Kidney (tissue), 14 donors: ENCODE results near the gene SORCS3. TPM values are rescaled to one million over a fixed set of nuclear protein-coding genes. Genes with fewer than 3 reads are reported as not detected.

Experiments used
- DNase-seq, 5 donors: peaks; one replicate each; pipeline ENCODE4 v3.0.0-alpha.2; 2013 to 2020
- FAIRE-seq: peaks from 2 replicates; lab custom pipeline; 2012; peaks lifted over from hg19 to GRCh38; lab: Jason Lieb, UNC
- H3K27ac ChIP-seq, 2 donors: one replicate each; pipeline ENCODE4 v1.7.0; 2013; ENCODE audit warnings: low read depth in 2 of 2, low read length in 2 of 2, inconsistent platforms in 1 of 2
- H3K27me3 ChIP-seq: one replicate; pipeline ENCODE4 v1.7.1; 2013; ENCODE audit warnings: low read length, inconsistent platforms; ENCODE audit not compliant: control insufficient read depth, insufficient read depth
- H3K36me3 ChIP-seq, 3 donors: one replicate each; pipeline versions ENCODE4 v1.7.0 to v1.7.1; 2013; ENCODE audit warnings: low read length in 3 of 3, control low read depth in 1 of 3, inconsistent platforms in 1 of 3; ENCODE audit not compliant: insufficient read depth in 3 of 3, control insufficient read depth in 2 of 3
- H3K4me1 ChIP-seq, 3 donors: one replicate each; pipeline versions ENCODE4 v1.7.0 to v1.7.1; 2013; ENCODE audit warnings: low read length in 3 of 3, inconsistent platforms in 1 of 3, low read depth in 1 of 3; ENCODE audit not compliant: control insufficient read depth in 2 of 3, insufficient read depth in 2 of 3
- H3K4me3 ChIP-seq, 3 donors: one replicate each; pipeline versions ENCODE4 v1.7.0 to v1.8.1; 2013; ENCODE audit warnings: low read length in 3 of 3, control low read depth in 1 of 3, inconsistent platforms in 1 of 3
- H3K9ac ChIP-seq, 3 donors: one replicate each; pipeline versions ENCODE4 v1.7.0 to v1.7.1; 2013; ENCODE audit warnings: low read length in 3 of 3, control low read depth in 1 of 3, inconsistent platforms in 1 of 3
- H3K9me3 ChIP-seq, 3 donors: one replicate each; pipeline versions ENCODE4 v1.7.0 to v1.7.1; 2013; ENCODE audit warnings: low read length in 3 of 3, control low read depth in 1 of 3, inconsistent platforms in 1 of 3; ENCODE audit not compliant: control insufficient read depth in 2 of 3, insufficient read depth in 1 of 3
- intact Hi-C: fragments of 100-400 bp; cut with DNase I; formaldehyde crosslinking; loops from one replicate; pipeline ENCODE4 v1.11.1; 2022
- polyA plus RNA-seq: library from polyadenylated mRNA; stranded (reverse); fragments of 350-450 nt; fragmentation: Illumina TruSeq; extraction: RNeasy Lipid Tissue Mini Kit (QIAGEN cat#74804); gene quantifications from one replicate; pipeline ENCODE4 v1.2.3, GENCODE V29; 2014; ENCODE audit warnings: low read depth, low replicate concordance; ENCODE audit not compliant: insufficient read depth
- total RNA-seq: library from RNA; stranded (reverse); fragmentation: NEBNext Ultra II Directional; extraction: Animal tissue kit (Norgen Biotek cat#: 25700); gene quantifications from one replicate; pipeline ENCODE4 v1.2.1, GENCODE V29; 2021
- TF ChIP-seq, protein P1 (sequence below): IDR thresholded peaks from 3 replicates; pipeline ENCODE4 v1.5.1; 2012; ENCODE audit warnings: mild to moderate bottlenecking, moderate library complexity, borderline replicate concordance; ENCODE audit not compliant: insufficient read depth; ENCODE audit errors: extremely low read depth
- donor health status: control.
- donor health status: control.
- donor health status: control.
- donor health status: control.
- donor health status: control.
- donor health status: DM: yes; HTN: yes; CAD: no.
- donor health status: Normal renal cell carcinoma (clear cell type).

SORCS3 gene
- total and polyA plus RNA-seq, 2 donors from 2014 or later, result 0.52 to 1.1 TPM

DNA sequence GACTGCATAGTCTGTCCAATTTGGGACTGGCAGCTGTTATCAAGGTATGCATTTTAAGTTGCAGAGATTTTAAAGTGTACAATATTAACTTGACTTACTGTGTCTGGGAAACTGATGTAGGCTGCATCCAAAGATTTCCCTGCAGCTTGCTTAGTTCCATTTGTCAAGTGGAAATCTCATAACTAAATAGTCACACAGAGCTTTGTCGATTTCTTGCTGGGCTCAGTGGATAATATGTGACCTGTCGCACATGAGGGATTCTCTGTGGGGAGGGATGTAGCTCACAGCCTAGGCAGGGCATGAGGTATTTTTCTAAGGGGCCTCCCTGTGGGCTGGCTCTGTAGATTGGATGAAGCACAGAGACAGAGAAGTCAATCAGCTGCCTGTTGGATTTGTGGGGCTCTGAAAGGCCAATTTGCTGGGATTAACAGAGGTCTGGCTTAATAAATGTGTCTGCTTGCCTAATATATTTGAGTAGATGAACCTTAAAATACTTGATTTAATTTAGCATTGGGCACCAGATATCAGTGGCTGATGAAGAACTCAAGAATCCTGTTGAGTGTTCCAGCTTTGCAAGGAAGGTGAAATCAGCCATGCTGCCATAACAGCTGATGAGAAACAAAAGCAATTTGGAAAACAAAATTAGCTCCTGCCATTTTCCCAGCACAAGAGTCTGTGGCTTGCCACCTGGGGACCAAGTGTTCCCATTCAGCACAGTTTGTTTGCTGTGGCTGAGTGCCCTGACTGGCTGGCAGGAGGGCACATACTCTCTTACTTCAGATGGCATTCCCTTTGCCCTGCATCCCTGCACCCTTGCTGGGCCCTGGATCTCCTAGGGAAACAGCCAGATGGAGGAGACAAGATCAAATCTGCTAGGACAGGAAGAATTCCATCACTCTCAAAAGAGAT, 598.5 kb downstream of the SORCS3 start:
- H3K9me3 ChIP-seq, result no peaks in the 10 kb centered on the region
- DNase-seq (no peak), FAIRE-seq (no peak)
- H3K4me3 ChIP-seq, result no peak overlapping the region
- H3K27ac ChIP-seq, result no peak overlapping the region
- no peaks in the 10 kb centered on the region for H3K36me3 ChIP-seq
- intact Hi-C loops, result no loop called here
- peaks cover 0 to 10% (median 0%) of the 10 kb centered on the region in 3 donors for H3K4me1 ChIP-seq
- H3K9ac ChIP-seq, result no peak overlapping the region
- TF ChIP-seq, protein P1, sequence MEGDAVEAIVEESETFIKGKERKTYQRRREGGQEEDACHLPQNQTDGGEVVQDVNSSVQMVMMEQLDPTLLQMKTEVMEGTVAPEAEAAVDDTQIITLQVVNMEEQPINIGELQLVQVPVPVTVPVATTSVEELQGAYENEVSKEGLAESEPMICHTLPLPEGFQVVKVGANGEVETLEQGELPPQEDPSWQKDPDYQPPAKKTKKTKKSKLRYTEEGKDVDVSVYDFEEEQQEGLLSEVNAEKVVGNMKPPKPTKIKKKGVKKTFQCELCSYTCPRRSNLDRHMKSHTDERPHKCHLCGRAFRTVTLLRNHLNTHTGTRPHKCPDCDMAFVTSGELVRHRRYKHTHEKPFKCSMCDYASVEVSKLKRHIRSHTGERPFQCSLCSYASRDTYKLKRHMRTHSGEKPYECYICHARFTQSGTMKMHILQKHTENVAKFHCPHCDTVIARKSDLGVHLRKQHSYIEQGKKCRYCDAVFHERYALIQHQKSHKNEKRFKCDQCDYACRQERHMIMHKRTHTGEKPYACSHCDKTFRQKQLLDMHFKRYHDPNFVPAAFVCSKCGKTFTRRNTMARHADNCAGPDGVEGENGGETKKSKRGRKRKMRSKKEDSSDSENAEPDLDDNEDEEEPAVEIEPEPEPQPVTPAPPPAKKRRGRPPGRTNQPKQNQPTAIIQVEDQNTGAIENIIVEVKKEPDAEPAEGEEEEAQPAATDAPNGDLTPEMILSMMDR, result no peak
- H3K27me3 ChIP-seq, result no peaks in the 10 kb centered on the region

DNA sequence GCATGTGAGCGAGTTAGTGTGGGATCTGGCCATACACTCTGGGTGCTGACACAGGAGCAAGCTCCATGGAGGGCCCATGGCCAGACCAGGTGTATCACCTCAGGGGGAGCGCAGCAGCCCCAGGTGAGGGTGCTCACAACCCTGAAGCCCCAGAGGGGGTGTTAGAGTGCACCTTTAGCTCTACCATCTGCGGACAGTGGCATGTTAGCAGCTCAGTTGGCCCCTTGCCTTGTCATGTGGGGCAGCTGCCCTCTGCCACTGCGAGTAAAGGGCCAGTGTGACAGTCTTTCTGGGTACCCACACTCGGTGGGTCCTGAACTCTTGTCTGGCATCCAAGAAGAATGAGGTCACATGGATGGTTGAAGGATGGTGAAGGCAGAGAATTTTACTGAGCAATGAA, 600.2 kb downstream of the SORCS3 start:
- intact Hi-C loops, result no loop called here
- FAIRE-seq, result no peak
- Histone ChIP-seq H3K36me3 (no peaks in the 10 kb centered on the region), H3K27ac (peak overlapping the region in 1 of 2 donors; percentile 20), H3K4me3 (no peak overlapping the region), H3K9me3 (no peaks in the 10 kb centered on the region), H3K9ac (no peak overlapping the region), H3K4me1 (peaks cover 0 to 10% (median 0%) of the 10 kb centered on the region in 3 donors), H3K27me3 (no peaks in the 10 kb centered on the region)
- TF ChIP-seq, protein P1, result no peak
- no peak for DNase-seq

DNA sequence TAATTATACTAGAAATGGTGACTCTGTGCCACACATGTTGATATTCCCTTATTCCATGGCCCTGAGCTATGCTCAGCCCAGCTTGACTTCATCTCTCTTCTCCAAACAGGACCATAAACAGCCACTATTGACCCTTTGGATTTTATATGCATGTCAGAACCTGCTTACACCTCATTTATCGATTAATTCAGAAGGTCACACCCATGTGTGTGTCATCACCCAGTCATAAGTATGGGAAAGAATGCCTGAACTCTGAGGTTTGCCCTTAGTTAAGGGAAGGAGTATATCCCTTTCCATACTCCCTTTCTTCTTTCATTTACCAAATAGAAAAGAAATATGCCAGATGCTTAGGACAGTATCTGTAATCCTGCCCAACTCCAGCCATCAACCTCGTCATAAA, 602.3 kb downstream of the SORCS3 start:
- no peak for FAIRE-seq
- TF ChIP-seq, protein P1, result no peak
- H3K9ac ChIP-seq, result no peak overlapping the region
- H3K9me3 ChIP-seq, result no peaks in the 10 kb centered on the region
- intact Hi-C loops, result no loop called here
- no peak for DNase-seq
- no peak overlapping the region for H3K4me3 ChIP-seq
- peaks cover 0 to 15% (median 0%) of the 10 kb centered on the region in 3 donors for H3K4me1 ChIP-seq
- no peaks in the 10 kb centered on the region for H3K36me3 ChIP-seq
- H3K27me3 ChIP-seq, result no peaks in the 10 kb centered on the region
- H3K27ac ChIP-seq, result no peak overlapping the region
